HG03571 (cell line): ENCODE results near the gene UGT1A5.

Experiments used
- ATAC-seq: cut with Tn5 transposase; IDR thresholded peaks from one replicate; pipeline ENCODE4 v1.9.1; 2021; ENCODE audit not compliant: unreplicated experiment

UGT1A5 gene

DNA sequence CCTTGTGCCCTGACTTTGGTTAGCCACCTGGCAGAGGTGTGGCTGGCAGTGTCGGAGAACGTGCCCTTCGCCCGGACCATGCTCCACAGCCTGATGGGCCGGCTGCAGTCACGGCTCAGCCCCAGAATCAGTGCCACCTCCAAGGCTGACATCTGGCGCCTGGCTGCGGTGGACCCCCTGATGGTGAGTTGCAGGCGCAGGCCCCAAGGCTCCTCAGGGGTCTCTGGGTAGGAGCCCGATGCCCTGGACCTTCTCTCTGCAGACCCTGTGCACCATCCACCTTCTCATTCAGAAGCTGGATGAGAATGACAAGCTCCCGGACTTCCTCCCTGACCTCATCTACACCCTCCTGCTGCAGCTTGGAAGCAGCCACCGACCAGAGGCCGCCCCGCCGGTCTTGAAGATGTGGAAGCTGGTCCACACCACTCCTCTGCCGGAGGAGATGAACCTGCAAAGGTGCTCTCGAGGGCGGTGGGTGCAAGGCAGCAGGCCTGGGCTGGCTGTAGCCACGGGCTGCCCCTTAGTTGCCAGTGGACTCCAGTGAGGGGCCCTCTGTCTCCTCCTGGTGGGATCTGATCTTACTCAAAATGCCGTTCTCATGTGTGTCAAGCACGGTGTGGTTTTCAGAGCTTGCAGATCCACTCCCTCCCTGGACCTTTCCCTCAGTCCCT, 109.5 kb downstream of the UGT1A5 start:
- ATAC-seq: no peak
